Hypothalamus (tissue), 51 donors: Measurements from ENCODE around the gene FXN.
"Not testable (repeated sequence)": the region's sequence is repeated elsewhere in the genome, so short reads cannot be mapped to it uniquely, and the experiment has no call there.

Experiments used
- DNase-seq, 51 donors: peaks; one replicate each; lab custom pipeline; 2025; lab: John Stamatoyannopoulos, UW

The FXN gene

DNA sequence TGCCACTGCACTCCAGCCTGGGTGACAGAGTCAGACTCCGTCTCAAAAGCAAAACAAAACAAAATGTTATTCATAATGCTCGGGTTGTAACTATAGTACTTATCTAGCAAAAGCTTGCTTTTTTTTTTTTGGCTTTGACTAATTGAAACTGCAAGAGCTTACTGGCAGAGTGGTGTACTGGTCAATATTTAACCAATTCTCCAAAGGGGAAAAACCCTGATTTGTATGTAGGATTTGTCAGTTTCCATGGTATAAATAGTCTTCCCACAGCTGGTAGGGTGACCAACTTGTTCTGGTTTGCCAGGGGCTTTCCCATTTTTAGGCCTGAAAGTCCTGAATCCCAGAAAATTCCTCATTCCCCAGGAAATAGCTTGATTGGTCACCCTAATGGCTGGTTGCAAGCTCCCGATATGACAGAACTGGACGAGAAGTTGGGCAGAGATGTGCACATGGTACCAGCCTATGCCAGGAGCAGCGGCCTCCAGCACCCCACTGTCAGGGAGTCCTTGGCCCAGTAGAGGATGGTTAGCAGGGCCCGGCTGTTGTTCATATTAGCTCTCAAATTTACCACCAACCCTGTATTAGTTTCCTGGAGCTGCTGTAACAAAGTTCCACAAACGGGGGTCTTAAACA lies 58.0 kb downstream of the FXN start:
- no peak for DNase-seq

DNA sequence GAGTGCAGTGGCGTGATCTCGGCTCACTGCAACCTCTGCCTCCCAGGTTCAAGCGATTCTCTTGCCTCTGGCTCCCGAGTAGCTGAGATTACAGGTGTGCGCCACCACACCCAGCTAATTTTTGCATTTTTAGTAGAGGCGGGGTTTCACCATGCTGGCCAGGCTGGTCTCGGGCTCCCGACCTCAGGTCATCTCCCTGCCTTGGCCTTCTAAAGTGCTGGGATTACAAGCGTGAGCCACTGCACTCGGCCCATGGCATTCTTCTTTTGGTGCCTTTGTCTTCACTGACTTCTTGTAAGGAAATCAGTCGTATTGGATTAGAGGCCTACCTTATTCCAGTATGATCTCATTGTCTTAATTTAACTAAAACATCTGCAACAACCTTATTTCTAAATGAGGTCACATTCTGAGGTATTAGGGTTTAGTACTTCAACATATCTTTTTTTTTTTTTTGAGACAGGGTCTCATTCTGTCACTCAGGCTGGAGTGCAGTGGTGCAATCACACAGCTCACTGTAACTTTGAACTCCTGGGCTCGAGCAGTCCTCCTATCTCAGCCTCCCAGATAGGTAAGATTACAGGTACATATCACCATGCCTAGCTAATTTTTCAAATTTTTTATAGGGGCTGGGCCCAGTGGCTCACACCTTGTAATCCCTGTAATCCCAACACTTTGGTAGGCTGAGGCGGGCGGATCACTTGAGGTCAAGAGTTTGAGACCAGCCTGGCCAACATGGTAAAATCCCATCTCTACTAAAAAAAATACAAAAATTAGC lies 59.0 kb downstream of the FXN start:
- DNase-seq: not testable (repeated sequence)

DNA sequence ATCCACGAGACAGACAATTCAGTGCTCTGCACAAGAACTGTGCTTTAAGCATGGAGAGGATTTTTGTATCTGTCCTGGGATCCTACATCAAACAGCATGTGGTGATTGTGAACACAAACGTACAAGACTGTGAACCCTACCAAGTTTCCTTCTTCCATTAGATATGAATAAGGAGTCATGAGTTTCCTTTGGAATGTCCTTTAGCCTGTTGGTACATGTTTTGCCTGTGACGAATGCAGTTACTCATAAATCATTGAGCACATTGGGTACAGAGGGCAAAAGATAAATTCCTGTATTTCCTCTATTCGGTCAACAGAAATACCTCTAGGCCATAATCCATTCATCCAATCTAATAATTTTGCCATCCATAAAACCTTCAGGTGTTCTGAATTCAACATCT lies 61.5 kb downstream of the FXN start:
- DNase-seq: no peak

DNA sequence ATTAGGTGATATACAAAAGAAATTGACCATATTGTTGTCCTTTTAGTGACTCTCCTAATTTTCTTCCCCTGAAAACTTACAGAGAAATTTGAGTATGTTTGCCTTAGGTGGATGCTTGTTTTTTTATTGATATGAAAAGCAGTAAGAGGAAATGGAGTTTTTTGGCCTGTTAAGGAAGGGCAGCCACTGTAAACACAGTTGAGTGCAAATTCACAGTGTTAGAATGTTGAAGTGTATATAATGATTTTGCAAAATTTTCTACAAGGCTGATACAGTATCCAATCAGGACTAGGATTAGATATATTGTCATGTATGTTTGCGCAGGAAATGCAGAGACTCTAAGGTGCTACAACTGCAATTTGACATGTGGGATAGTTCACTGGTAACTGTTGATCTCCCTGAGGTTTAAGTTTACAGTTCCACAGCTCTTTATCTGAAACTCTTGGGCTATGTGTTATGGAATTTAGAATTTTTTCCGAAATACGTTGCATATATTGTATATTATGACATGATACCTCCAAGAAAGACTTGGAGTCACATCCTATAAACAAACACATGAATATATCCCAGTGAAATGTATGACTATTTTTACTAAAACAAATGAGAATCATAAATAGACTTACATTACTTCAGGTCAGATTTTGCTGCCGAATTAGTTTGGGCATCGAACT lies 62.5 kb downstream of the FXN start:
- DNase-seq: no peak

DNA sequence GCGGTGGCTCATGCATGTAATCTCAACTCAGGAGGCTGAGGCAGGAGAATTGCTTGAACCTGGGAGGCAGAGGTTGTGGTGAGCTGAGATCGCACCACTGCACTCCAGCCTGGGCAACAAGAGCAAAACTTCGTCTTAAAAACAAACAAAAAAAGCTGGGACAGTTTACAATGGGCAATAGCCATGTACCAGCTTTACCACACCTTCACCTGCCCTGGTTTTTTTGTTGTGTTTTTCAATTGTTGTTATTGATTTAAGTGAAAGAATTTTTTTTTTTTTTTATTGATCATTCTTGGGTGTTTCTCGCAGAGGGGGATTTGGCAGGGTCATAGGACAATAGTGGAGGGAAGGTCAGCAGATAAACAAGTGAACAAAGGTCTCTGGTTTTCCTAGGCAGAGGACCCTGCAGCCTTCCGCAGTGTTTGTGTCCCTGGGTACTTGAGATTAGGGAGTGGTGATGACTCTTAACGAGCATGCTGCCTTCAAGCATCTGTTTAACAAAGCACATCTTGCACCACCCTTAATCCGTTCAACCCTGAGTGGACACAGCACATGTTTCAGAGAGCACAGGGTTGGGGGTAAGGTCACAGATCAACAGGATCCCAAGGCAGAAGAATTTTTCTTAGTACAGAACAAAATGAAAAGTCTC lies 67.9 kb downstream of the FXN start:
- DNase-seq: not testable (repeated sequence)

DNA sequence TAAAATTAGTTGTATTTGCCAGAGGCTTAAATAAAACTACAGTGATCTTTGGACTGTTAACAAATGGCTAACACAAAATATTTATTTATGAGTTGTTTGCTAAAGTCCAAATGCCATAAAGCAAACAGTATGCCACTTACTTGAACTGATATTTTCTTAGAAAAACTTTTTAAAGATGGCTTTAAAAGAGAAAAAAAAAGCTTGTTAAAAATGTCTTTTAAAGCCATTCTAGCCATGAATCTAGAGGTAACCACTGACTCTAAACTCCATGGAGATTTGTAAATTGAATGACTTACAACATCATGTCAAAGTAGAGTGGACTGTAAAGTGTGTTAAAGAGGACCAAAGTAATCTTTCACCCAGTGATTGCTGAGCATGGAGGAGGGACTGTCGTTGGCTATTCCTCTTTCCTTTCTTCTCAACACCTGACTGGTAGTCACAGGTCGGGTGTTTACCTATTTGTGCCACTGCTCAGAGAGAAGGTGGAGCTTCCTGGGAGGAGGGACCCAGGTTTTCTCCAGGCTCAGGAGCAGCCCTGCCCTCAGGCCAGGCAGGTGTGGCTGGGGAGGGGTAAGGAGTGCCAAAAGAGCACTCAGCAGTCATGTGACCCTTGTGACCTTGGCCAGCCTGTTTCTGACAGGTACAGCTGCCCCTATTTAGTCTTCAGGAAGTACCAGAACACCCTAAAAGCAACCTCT lies 69.4 kb downstream of the FXN start:
- no peak for DNase-seq

DNA sequence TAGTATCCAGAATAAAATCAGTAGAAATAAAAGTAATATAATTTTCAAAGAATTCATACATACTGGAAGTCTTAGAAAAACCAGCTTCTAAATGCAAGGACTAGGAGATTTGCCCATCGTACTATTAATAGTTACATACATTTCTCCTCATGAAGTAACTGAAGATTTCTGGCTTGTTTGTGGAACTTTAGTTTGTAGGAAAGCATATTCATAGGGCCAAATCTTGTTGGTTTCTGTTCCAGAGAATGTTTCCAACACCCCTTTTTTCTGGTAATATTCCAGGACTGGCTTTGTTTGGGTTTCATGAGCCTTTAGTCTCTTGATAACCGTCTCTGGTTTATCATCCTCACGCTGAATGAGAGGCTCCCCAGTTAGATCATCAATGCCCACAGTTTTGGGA lies 72.2 kb downstream of the FXN start:
- no peak for DNase-seq

DNA sequence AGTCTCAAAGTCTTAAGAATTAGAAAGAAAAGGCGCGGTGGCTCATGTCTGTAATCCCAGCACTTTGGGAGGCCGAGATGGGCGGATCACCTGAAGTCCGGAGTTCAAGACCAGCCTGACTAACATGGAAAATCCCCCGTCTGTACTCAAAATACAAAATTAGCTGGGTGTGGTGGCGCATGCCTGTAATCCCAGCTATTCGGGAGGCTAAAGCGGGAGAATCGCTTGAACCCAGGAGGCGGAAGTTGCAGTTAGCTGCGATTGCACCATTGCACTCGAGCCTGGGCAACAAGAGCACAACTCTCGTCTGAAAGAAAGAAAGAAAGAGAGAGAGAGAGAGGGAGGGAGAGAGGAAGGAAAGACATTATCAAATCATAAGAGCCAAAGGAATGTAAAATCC lies 73.2 kb downstream of the FXN start:
- not testable (repeated sequence) for DNase-seq

DNA sequence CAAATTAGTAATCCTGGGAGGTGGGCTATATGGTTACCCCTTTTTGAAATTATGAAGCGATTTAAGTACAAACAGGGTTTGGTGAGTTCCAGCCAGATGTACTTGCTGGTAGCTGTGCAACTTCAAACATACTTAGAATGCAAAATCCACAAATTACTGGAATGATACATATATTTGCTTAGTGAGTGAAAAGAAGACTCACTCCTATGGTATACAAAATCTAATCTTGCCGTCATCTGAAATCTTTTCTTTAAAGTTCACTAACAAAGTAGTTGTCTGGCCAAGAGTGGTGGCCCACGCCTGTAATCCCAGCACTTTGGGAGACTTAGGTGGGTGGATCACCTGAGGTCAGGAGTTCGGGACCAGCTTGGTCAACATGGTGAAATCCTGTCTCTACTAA lies 73.6 kb downstream of the FXN start:
- no peak for DNase-seq

DNA sequence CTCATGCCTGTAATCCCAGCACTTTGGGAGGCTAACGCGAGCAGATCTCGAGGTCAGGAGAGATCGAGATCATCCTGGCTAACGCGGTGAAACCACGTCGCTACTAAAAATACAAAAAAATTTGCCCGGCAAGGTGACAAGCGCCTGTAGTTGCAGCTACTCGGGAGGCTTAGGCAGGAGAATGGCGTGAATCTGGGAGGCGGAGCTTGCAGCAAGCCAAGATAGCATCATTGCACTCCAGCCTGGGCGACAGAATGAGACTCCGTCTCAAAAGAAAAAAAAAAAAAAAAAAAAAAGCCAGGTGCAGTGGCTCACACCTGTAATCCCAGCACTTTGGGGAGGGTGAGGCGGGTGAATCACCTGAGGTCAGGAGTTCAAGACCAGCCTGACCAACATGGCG lies 77.1 kb downstream of the FXN start:
- not testable (repeated sequence) for DNase-seq

DNA sequence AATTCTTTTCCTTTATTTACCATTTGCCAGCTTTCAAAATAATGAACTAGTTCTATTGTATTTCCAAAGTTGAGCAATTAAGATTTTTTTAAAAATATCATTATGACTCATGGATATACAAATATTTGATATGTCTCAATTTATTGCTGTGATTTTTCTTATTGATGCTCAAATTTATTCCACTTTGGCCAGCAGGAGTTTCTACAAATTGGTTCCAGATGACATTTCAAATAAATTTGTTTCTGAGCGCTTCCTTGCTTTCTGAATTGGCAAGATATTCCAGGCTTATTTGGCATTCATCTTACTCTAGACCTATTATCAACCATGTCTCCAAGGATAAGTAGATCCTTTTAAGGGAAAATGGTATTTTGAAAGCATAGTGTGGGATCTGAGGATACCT lies 80.1 kb downstream of the FXN start:
- DNase-seq: no peak

DNA sequence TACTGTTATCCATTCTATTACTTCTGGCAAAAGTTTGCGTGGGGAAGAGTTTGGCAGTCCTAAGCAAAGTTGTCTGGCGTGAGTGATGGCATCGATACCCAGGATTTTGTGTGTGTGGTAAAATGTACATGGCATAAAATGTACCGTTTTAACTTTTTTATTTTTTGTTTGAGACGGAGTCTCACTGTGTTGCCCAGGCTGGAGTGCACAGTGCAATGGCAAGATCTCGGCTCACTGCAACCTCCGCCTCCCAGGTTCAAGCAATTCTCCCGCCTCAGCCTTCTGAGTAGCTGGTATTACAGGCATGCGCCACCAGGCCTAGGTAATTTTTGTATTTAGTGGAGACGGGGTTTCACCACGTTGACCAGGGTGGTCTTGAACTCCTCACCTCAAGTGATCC lies 83.1 kb downstream of the FXN start:
- no peak for DNase-seq

DNA sequence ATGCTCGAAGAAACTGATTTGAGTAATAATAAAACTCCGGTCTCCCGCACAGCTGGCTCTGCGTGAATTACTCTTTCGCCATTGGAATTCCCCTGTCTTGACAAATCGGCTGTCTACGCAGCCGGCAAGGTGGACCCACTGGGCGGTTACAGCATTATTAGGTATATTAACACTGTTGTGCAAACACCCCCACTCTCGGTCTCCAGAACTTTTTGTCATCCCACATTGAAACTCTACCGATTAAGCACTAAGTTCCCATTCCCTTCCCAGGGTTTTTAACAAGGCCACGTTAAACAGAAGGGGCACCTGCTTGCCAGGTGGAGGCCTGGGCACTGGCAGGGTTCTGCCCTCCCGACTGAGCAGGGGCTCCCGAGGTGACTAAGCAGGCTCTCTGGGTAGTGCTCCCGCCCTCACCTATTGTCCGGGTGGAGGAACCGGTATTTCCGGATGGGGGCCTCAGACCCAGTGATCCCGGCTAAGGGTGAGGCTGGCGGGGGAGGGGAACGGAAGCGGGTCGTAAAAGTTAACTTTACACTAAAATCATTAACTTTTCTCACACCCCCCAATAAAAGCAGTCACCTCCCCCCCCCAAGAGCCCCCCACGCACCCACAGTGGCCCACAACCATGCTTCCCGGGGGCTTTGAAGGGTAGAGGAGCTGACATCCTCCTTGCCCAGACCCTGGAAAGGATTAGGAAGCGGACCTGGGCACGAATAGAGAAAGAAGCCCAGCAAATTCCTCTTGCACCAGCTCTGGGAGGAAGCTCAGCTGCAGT lies 85.0 kb downstream of the FXN start:
- peak in 3 of 51 donors; percentile 6 to 16 (median 8) for DNase-seq

DNA sequence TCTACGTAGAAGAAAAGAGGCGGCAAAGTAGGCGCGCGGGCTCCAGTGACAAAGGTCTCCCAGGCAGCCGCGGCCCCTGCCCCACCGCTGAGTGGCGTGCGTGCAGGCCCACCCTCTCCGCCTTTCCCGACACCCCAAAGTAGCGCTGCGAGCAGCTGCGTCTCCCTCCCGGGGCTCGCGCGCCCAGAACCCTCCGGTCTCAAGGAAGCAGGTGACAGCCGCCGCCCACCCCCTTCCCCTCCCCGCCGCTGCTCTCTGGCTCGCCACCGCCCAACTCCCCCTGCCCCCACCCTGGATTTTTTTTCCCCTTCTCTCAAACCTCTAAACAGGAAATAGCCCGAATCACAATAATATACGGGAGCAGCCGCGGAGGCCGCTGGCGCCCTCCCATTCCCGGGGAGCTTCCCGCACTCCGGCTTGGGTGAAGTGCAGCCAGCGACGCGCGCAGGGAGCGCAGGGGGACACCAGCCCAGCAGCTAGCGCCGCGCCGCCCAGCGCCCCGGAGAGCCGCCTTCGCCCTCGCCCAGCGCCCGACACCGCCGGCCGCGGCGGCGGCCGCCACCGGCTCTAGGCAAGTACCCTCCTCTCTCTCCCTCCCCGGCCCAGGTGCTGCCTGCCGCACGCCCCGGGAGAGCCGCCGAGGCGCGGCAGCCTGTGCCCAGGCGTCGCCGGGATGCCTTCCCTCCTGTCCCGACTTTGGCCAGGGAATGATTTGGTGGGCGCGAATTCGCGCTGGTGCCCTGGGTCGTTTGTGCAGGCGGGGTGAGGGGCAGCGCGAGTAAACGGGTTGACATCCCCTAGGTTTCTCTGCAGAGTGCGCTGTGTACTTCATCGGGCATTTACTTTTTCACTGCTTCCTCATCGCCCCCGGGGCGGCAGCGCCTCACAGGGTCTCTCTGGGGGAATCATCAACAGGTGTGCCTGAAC lies 85.9 kb downstream of the FXN start:
- peak in 40 of 51 donors; percentile 9 to 82 (median 54) for DNase-seq

DNA sequence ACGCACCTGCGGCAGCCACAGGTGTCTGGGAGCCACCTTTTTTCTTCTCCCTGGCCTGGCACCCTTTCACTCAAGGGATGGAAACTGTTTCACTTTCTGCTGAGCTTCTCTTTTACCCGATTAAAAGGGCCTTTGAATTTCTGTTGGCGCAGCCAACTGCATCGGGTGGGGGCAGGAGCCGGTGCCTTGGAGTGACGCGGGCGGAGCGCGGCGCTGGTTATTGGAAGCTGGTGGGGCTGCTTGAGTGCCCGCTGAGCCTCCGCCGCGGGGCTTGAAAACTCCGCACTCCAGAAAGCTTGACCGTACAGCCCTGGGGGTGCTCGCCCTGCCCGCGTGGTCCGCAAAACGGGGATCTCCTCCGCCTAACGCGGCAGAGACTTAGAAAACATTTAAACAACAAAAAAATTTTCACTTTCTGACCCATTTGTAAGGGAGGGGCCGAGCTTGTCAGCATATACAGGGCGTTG lies 86.6 kb downstream of the FXN start:
- peak in 49 of 51 donors; percentile 16 to 83 (median 60) for DNase-seq

DNA sequence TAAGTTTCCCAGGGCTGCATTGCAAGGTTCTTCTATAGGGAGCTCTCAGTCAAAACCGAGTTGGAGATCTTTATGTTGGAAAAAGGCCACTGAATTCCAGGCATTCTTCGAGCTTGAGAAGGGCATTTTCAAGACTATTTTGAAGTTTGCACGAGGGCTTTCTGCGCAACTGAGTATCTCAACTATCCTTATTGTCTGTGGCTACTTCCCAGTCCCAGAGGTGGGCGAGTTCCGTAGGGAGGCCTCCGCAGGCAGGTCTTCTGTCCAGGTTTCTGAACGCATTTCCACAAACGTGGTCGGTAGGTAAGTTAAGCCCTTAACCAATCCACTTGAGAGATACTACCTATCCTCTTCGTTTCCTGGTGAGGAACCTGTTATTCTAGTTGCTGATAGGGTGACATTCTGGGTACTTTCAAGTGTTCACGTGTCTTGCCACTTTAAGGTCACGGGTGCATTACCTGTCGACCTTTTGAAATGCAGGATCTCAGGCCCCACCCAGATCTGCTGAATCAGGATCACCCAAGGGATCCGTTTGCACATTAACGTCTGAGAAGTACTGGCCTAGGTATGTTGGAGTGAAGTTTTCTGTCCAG lies 87.1 kb downstream of the FXN start:
- DNase-seq: no peak

DNA sequence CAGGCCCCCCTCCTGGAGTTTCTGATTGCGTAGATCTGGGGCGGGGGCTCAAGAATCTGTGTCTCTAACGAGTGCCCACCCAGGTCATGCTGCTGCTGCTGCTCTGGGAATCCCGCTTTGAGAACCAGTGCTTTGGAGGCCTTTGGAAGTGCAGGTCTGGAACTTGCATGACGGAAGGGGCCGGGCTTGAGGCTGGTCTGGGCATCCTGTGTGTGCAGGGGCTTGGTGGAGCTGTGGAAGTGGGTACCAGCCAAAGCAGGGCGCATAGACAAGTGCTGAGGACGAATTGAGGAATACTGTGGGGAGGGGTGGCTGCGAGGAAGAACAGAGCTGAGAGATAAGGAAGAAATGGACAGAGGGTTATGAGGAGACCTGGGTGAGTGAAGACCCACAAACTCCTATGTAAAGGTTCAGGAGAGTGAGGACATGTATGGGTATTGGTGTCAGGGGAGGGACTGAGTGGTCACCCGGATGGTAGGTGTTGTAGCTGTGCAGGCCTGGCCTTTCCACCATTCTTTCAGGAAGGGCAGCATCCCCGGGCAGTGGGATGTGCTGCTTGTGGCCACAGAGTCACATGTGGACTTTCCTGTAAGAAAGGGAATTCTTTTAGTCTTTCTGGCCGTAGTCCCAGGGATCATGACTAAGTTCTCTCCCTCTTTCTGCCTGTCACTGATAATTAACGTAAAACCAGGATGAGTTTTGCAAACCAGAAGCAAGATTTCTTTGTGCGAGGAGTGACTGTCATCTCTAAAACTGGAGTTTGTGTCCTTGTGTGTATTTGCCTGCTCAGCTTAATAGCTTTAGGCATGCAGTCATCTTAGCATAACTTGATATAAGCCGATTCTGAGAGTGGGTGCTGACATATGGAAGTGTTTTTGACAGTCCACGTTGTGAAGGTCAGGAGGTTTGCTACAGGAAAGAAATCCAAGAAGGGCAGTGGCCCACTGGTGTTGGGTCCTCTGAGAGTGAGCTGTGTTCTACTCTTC lies 95.2 kb downstream of the FXN start:
- DNase-seq: peak in 2 of 51 donors; percentile 4 to 12
